IPS-18a (cell line): Measurements from ENCODE around the gene AIP.

Source experiments
- H3K27ac ChIP-seq: one replicate; pipeline ENCODE4 v1.5.1; 2013; ENCODE audit warnings: low read length
- H3K27me3 ChIP-seq: one replicate; pipeline ENCODE4 v1.6.1; 2013; ENCODE audit warnings: mild to moderate bottlenecking, low read length; ENCODE audit not compliant: control insufficient read depth, insufficient read depth
- H3K36me3 ChIP-seq: one replicate; pipeline ENCODE4 v1.6.1; 2013; ENCODE audit warnings: low read depth, low read length; ENCODE audit not compliant: control insufficient read depth
- H3K4me1 ChIP-seq: one replicate; pipeline ENCODE4 v1.6.1; 2013; ENCODE audit warnings: low read depth, low read length; ENCODE audit not compliant: control insufficient read depth
- H3K4me3 ChIP-seq: one replicate; pipeline ENCODE4 v1.5.1; 2013; ENCODE audit warnings: low read length
- H3K9ac ChIP-seq: one replicate; pipeline ENCODE4 v1.6.1; 2013; ENCODE audit warnings: mild to moderate bottlenecking, low read length, moderate library complexity
- H3K9me3 ChIP-seq: one replicate; pipeline ENCODE4 v1.6.1; 2013; ENCODE audit warnings: low read depth, low read length; ENCODE audit not compliant: control insufficient read depth

AIP gene

GRCh38 chr11:67522844-67523555 is 40.2 kb downstream of the AIP start, which contains the start of gene CABP2:
Gene CABP2, minus strand, starts transcription at chr11:67523446. Its CDS starts 120 bp downstream, at chr11:67523326.
- H3K27me3 ChIP-seq, result no peaks in the 10 kb centered on the region
- no peak within 1 kb of the TSS for H3K9ac ChIP-seq
- H3K4me1 ChIP-seq, result no peaks in the 10 kb centered on the region
- no peak within 1 kb of the TSS for H3K4me3 ChIP-seq
- no peak within 1 kb of the TSS for H3K27ac ChIP-seq
- no peaks in the 10 kb centered on the region for H3K9me3 ChIP-seq
- H3K36me3 ChIP-seq, result no peaks in the 10 kb centered on the region

DNA sequence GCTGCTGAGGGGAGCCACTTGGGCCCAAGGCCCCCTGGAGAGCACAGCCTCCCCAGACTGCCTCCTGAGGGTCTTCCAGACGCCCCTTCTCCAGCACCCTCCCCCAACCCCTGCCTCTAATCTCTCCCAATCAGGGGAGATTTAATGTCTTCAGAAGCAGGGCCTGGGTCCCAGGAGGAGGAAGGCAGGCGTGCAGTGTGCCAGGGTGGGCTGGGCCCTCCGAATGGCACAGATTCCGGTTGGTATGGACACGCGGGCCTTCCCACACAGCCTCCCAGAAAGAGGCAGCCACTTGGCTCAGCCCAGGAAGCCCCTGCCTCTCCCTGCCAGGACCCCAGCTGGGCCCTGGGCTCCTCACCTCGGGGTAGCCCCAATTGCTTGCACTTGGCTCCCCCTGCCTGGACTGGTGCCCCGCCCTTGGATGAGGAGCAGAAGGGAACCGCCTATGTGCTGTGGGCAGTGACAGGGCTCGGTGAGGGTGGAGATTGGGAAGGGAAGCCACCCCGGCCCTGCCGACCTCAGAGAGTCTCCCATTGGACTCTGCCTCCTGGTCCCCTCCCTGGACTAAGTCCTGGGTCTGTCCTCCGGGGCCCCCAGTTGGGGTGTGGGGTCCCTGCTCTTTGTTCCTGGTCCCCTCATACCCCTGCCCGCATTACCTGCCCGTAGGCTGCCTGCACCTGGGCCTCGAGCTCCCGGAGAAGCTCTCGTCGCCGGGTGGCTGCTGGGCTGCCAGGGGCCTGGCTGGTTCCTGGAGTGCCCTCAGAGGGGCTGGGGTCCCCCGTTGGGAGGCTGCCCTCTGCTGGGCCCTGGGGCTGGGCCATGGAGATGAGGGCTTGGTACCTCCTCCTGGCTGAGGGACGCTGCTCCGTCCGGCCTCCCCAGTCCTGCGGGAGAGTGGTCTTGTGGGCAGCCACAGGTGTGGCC is 41.0 kb downstream of the AIP start:
- Histone ChIP-seq H3K9me3 (no peaks in the 10 kb centered on the region), H3K9ac (no peak overlapping the region), H3K4me1 (no peaks in the 10 kb centered on the region), H3K27ac (no peak overlapping the region), H3K36me3 (no peaks in the 10 kb centered on the region), H3K27me3 (no peaks in the 10 kb centered on the region), H3K4me3 (no peak overlapping the region)

DNA sequence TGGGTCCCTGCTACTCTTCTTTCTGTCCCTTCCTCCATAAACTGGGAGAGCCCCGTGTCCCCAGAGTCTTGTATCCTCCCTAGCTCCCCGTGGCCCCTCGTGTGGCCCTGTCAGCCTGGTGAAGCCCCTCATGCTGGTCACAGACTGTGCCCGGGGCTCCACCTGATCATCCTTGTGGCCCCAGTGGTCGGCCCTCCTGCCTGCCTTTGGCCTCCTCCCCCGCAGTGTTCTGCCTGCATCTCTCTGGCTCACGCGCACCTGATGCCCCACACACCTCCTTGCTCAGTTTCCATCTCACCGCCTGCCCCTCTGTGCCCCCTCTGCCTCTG is 41.6 kb downstream of the AIP start:
- H3K36me3 ChIP-seq, result no peaks in the 10 kb centered on the region
- no peak overlapping the region for H3K4me3 ChIP-seq
- H3K27me3 ChIP-seq, result no peaks in the 10 kb centered on the region
- H3K9ac ChIP-seq, result no peak overlapping the region
- H3K4me1 ChIP-seq, result no peaks in the 10 kb centered on the region
- no peak overlapping the region for H3K27ac ChIP-seq
- H3K9me3 ChIP-seq, result no peaks in the 10 kb centered on the region

DNA sequence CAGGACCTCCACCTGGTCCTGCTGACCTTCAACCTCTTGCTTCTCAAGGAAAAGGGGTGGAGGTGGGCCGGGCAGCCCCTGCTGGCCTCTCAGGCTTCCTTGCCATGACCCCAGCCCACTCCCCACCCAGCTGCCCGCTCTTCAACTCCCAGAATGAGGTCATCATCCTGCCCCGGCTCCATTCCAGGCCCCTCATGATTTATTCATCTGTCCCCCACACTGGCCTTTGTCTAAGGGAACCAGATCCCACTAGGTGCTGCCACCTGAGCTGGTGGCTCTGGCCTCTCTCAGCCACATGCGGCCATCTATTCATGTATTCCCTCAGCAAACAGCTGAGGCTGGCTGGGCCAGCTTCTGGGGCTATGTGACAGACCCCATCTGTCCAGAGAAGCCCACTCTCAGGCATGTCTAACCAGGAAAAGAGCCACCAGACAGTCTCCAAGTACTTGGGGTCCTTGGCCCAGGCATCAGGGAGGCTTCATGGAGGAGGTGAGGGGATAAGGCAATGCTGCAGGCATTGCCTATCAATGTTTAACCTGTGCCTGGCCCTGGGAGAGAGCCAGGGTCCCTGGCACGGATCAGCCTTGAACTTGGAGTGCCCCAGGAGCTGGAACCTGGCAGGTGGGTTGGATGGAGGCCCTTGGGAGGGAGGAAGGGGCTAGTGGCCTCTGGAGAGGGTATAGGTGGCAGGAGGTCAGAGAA is 42.6 kb downstream of the AIP start:
- no peaks in the 10 kb centered on the region for H3K36me3 ChIP-seq
- no peak overlapping the region for H3K9ac ChIP-seq
- H3K4me3 ChIP-seq, result no peak overlapping the region
- H3K27ac ChIP-seq, result no peak overlapping the region
- H3K4me1 ChIP-seq, result no peaks in the 10 kb centered on the region
- no peaks in the 10 kb centered on the region for H3K27me3 ChIP-seq
- no peaks in the 10 kb centered on the region for H3K9me3 ChIP-seq

DNA sequence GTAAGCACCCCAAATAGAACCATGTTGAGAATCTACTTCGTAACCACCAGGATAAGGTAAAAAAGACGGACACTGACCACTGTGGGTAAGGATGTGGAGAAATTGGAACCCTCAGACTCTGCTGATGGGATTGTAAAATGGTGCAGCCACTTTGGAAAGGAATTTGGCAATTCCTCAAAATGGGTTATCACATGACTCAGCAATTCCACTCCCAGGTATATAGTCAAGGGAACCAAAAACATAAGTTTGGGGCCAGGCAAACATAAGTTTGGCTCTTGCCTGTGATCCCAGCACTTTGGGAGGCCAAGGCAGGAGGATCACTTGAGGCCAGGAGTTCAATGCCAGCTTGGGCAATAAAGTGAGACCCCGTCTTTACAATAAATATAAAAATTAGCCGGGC is 45.5 kb downstream of the AIP start:
- H3K27ac ChIP-seq, result no peak overlapping the region
- peaks cover 4% of the 10 kb centered on the region for H3K9me3 ChIP-seq
- no peaks in the 10 kb centered on the region for H3K27me3 ChIP-seq
- no peaks in the 10 kb centered on the region for H3K4me1 ChIP-seq
- no peaks in the 10 kb centered on the region for H3K36me3 ChIP-seq
- H3K4me3 ChIP-seq, result no peak overlapping the region
- no peak overlapping the region for H3K9ac ChIP-seq

GRCh38 chr11:67530282-67530592 is 47.4 kb downstream of the AIP start:
- Histone ChIP-seq H3K4me3 (no peak overlapping the region), H3K9ac (no peak overlapping the region), H3K36me3 (no peaks in the 10 kb centered on the region), H3K4me1 (no peaks in the 10 kb centered on the region), H3K27ac (no peak overlapping the region), H3K27me3 (no peaks in the 10 kb centered on the region), H3K9me3 (peaks cover 16% of the 10 kb centered on the region)

GRCh38 chr11:67532889-67533288 is 50.1 kb downstream of the AIP start:
- no peak overlapping the region for H3K9ac ChIP-seq
- H3K4me1 ChIP-seq, result no peaks in the 10 kb centered on the region
- no peaks in the 10 kb centered on the region for H3K36me3 ChIP-seq
- H3K27ac ChIP-seq, result no peak overlapping the region
- no peaks in the 10 kb centered on the region for H3K27me3 ChIP-seq
- peaks cover 16% of the 10 kb centered on the region for H3K9me3 ChIP-seq
- H3K4me3 ChIP-seq, result no peak overlapping the region

GRCh38 chr11:67534070-67534679 is 51.3 kb downstream of the AIP start:
- Histone ChIP-seq H3K4me3 (no peak overlapping the region), H3K27ac (no peak overlapping the region), H3K36me3 (no peaks in the 10 kb centered on the region), H3K4me1 (no peaks in the 10 kb centered on the region), H3K9me3 (peaks cover 16% of the 10 kb centered on the region), H3K9ac (no peak overlapping the region), H3K27me3 (no peaks in the 10 kb centered on the region)

DNA sequence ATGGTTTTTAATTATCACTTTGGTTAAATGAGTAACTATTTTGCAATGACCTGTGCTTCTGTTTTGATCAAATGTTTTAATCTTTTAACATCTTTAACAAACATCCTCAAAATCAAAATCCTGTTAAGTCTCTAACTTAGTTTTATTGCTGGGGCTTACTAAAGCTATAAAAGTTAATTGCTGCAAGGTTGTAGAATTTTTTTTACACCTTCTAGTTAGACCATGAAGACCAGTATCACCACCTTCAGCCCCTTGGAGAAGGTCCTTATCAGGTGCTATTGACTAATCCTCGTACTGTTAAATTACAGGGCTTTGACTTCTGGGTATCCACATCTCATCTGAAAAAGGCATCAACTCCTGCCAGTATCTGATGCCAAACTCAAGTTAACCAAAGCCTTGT is 52.7 kb downstream of the AIP start:
- Histone ChIP-seq H3K36me3 (no peaks in the 10 kb centered on the region), H3K27me3 (no peaks in the 10 kb centered on the region), H3K9ac (no peak overlapping the region), H3K4me3 (no peak overlapping the region), H3K9me3 (peaks cover 16% of the 10 kb centered on the region), H3K27ac (no peak overlapping the region), H3K4me1 (no peaks in the 10 kb centered on the region)

- H3K4me1 ChIP-seq, result peaks cover 6% of the 10 kb centered on the region
- H3K27ac ChIP-seq, result no peak overlapping the region
- no peak overlapping the region for H3K4me3 ChIP-seq
- H3K27me3 ChIP-seq, result no peaks in the 10 kb centered on the region
- H3K36me3 ChIP-seq, result no peaks in the 10 kb centered on the region
- H3K9me3 ChIP-seq, result peaks cover 13% of the 10 kb centered on the region
- H3K9ac ChIP-seq, result no peak overlapping the region
Measured at GRCh38 chr11:67538306-67538705, 55.5 kb downstream of the AIP start.

GRCh38 chr11:67538823-67539505 is 56.1 kb downstream of the AIP start:
- no peaks in the 10 kb centered on the region for H3K27me3 ChIP-seq
- H3K4me1 ChIP-seq, result peaks cover 6% of the 10 kb centered on the region
- peaks cover 7% of the 10 kb centered on the region for H3K9me3 ChIP-seq
- H3K36me3 ChIP-seq, result no peaks in the 10 kb centered on the region
- no peak overlapping the region for H3K9ac ChIP-seq
- no peak overlapping the region for H3K27ac ChIP-seq
- H3K4me3 ChIP-seq, result no peak overlapping the region
